Calu3 (cell line): Measurements from ENCODE around the gene EXOC2. TPM values are rescaled to one million over a fixed set of nuclear protein-coding genes. Genes with fewer than 3 reads are reported as not detected.

Experiments
- BruUV-seq: library from RNA; stranded (reverse); fragments of 400-500 nt; replicated peaks from 2 replicates; lab custom pipeline; 2021; lab: Mats Ljungman, UMichigan
- CTCF ChIA-PET: fragments of 300-600 bp; sonication (Branson Sonifier 250); formaldehyde crosslinking; loops from one replicate; lab custom pipeline; 2022; ENCODE audit warnings: antibody characterized with exemption; lab: Charles Lee
- DNase-seq: peaks from one replicate; pipeline ENCODE4 v3.0.0; 2022
- H3K27ac Mint-ChIP-seq: one replicate; pipeline ENCODE4 v1.8.0; 2022; ENCODE audit warnings: mixed read lengths; ENCODE audit not compliant: unreplicated experiment
- H3K27me3 Mint-ChIP-seq: one replicate; pipeline ENCODE4 v1.8.0; 2022; ENCODE audit warnings: mixed read lengths; ENCODE audit not compliant: unreplicated experiment
- H3K36me3 Mint-ChIP-seq: one replicate; pipeline ENCODE4 v1.8.0; 2022; ENCODE audit warnings: mild to moderate bottlenecking, moderate library complexity, mixed read lengths; ENCODE audit not compliant: insufficient read depth, unreplicated experiment
- H3K4me1 Mint-ChIP-seq: one replicate; pipeline ENCODE4 v1.8.0; 2022; ENCODE audit warnings: mild to moderate bottlenecking, low read depth, mixed read lengths; ENCODE audit not compliant: unreplicated experiment
- H3K4me3 Mint-ChIP-seq: one replicate; pipeline ENCODE4 v1.8.0; 2022; ENCODE audit warnings: mild to moderate bottlenecking, low read depth, moderate library complexity, mixed read lengths; ENCODE audit not compliant: unreplicated experiment
- H3K9me3 Mint-ChIP-seq: one replicate; pipeline ENCODE4 v1.8.0; 2022; ENCODE audit warnings: low read depth, mixed read lengths; ENCODE audit not compliant: unreplicated experiment
- CTCF ChIP-seq: fragments of 200-600 bp; IDR thresholded peaks from one replicate; pipeline ENCODE4 v1.8.0; 2022; ENCODE audit warnings: antibody characterized with exemption; ENCODE audit not compliant: unreplicated experiment
- intact Hi-C: fragments of 100-400 bp; cut with micrococcal nuclease; formaldehyde crosslinking; loops from one replicate; pipeline ENCODE4 v1.10.0; 2022; ENCODE audit not compliant: unreplicated experiment
- total RNA-seq: library from RNA; stranded (reverse); gene quantifications from 2 replicates; pipeline ENCODE4 v1.2.3, GENCODE V29; 2022

Gene EXOC2
- total RNA-seq, 1 experiment from 2014 or later: 13.2 TPM

GRCh38 chr6:658244-658643, 34.7 kb downstream of the EXOC2 start:
- Mint-ChIP-seq H3K36me3 (no peaks in the 10 kb centered on the region), H3K27me3 (no peaks in the 10 kb centered on the region), H3K27ac (no peak overlapping the region), H3K9me3 (peaks cover 2% of the 10 kb centered on the region), H3K4me1 (peaks cover 12% of the 10 kb centered on the region), H3K4me3 (no peak overlapping the region)
- no TSS peak for BruUV-seq
- CTCF ChIA-PET: no interaction called here
- TF ChIP-seq CTCF: no peak
- intact Hi-C loops: no loop called here
- DNase-seq: no peak

- no peak for TF ChIP-seq CTCF
- H3K4me3 Mint-ChIP-seq: no peak overlapping the region
- no peaks in the 10 kb centered on the region for H3K27me3 Mint-ChIP-seq
- no peaks in the 10 kb centered on the region for H3K36me3 Mint-ChIP-seq
- BruUV-seq: no TSS peak
- H3K9me3 Mint-ChIP-seq: no peaks in the 10 kb centered on the region
- H3K27ac Mint-ChIP-seq: no peak overlapping the region
- peaks cover 12% of the 10 kb centered on the region for H3K4me1 Mint-ChIP-seq
- intact Hi-C loops: no loop called here
- CTCF ChIA-PET: no interaction called here
- no peak for DNase-seq
Observed at GRCh38 chr6:657743-658142, 35.2 kb downstream of the EXOC2 start.

GRCh38 chr6:656460-657252, 36.3 kb downstream of the EXOC2 start, which contains the start of gene HUS1B:
HUS1B (minus strand) TSS chr6:657100; CDS start chr6:656944, 156 bp downstream.
- TF ChIP-seq CTCF: no peak
- H3K27ac Mint-ChIP-seq: no peak within 1 kb of the TSS
- intact Hi-C loops: no loop called here
- BruUV-seq: no TSS peak
- no peak for DNase-seq
- H3K27me3 Mint-ChIP-seq: no peaks in the 10 kb centered on the region
- no peak within 1 kb of the TSS for H3K4me3 Mint-ChIP-seq
- no peaks in the 10 kb centered on the region for H3K36me3 Mint-ChIP-seq
- H3K4me1 Mint-ChIP-seq: peaks cover 12% of the 10 kb centered on the region
- H3K9me3 Mint-ChIP-seq: no peaks in the 10 kb centered on the region
- CTCF ChIA-PET: no interaction called here

- no peak overlapping the region for H3K4me3 Mint-ChIP-seq
- BruUV-seq: no TSS peak
- CTCF ChIA-PET: no interaction called here
- H3K4me1 Mint-ChIP-seq: no peaks in the 10 kb centered on the region
- no peaks in the 10 kb centered on the region for H3K36me3 Mint-ChIP-seq
- H3K27me3 Mint-ChIP-seq: no peaks in the 10 kb centered on the region
- no peaks in the 10 kb centered on the region for H3K9me3 Mint-ChIP-seq
- H3K27ac Mint-ChIP-seq: no peak overlapping the region
- DNase-seq: no peak
- intact Hi-C loops: no loop called here
- no peak for TF ChIP-seq CTCF
Observed at GRCh38 chr6:654136-654535, 38.8 kb downstream of the EXOC2 start.
